ENCODE data around the gene HOPX. TPM values are rescaled to one million over a fixed set of nuclear protein-coding genes. Genes with fewer than 3 reads are reported as not detected.

The HOPX gene
- polyA plus RNA-seq, 1 experiment = not detected

- peaks cover 10% of the 10 kb centered on the region for H3K27me3 ChIP-seq (ENCODE audit: control insufficient read depth, insufficient read depth, low read length)
- ChIA-PET POLR2A (no interaction called here), CTCF (no interaction called here)
- H3K4me3 ChIP-seq (ENCODE audit: low read depth, low read length) = no peak overlapping the region
- no peaks in the 10 kb centered on the region for H3K36me3 ChIP-seq (ENCODE audit: control insufficient read depth, insufficient read depth, low read length)
- no peak for DNase-seq (ENCODE audit: low read depth)
- no peak for TF ChIP-seq CTCF (IDR thresholded peaks at IDR 0.05; ENCODE audit: insufficient read depth, low read depth, low read length)
Measured at GRCh38 chr4:56681853-56682525, 893 bp upstream of the HOPX start.

- TF ChIP-seq CTCF (IDR thresholded peaks at IDR 0.05; ENCODE audit: insufficient read depth, low read depth, low read length) = no peak
- peaks cover 12% of the 10 kb centered on the region for H3K27me3 ChIP-seq (ENCODE audit: control insufficient read depth, insufficient read depth, low read length)
- DNase-seq (ENCODE audit: low read depth) = no peak
- H3K36me3 ChIP-seq (ENCODE audit: control insufficient read depth, insufficient read depth, low read length) = no peaks in the 10 kb centered on the region
- CTCF ChIA-PET = interaction anchor here (1.0 kb wide), 1 partner anchor 9 kb away, joined by 3 read pairs; no protein-coding TSS in a partner anchor
- POLR2A ChIA-PET = no interaction called here
- H3K4me3 ChIP-seq (ENCODE audit: low read depth, low read length) = no peak overlapping the region
Measured at GRCh38 chr4:56680266-56680665, 830 bp downstream of the HOPX start.

GRCh38 chr4:56677711-56678110, 3.4 kb downstream of the HOPX start:
- no peaks in the 10 kb centered on the region for H3K36me3 ChIP-seq (ENCODE audit: control insufficient read depth, insufficient read depth, low read length)
- DNase-seq (ENCODE audit: low read depth) = no peak
- ChIA-PET CTCF (no interaction called here), POLR2A (no interaction called here)
- H3K4me3 ChIP-seq (ENCODE audit: low read depth, low read length) = no peak overlapping the region
- peaks cover 16% of the 10 kb centered on the region for H3K27me3 ChIP-seq (ENCODE audit: control insufficient read depth, insufficient read depth, low read length)
- no peak for TF ChIP-seq CTCF (IDR thresholded peaks at IDR 0.05; ENCODE audit: insufficient read depth, low read depth, low read length)

GRCh38 chr4:56674984-56675383, 6.1 kb downstream of the HOPX start:
- Histone ChIP-seq H3K27me3 (ENCODE audit: control insufficient read depth, insufficient read depth, low read length) (peaks cover 10% of the 10 kb centered on the region), H3K4me3 (ENCODE audit: low read depth, low read length) (no peak overlapping the region), H3K36me3 (ENCODE audit: control insufficient read depth, insufficient read depth, low read length) (no peaks in the 10 kb centered on the region)
- no peak for DNase-seq (ENCODE audit: low read depth)
- TF ChIP-seq CTCF (IDR thresholded peaks at IDR 0.05; ENCODE audit: insufficient read depth, low read depth, low read length) = no peak
- CTCF ChIA-PET = interaction anchor here (0.8 kb wide), 1 partner anchor 125 kb away, joined by 4 read pairs; no protein-coding TSS in a partner anchor
- POLR2A ChIA-PET = no interaction called here

GRCh38 chr4:56671860-56672259, 9.2 kb downstream of the HOPX start:
- no peak overlapping the region for H3K4me3 ChIP-seq (ENCODE audit: low read depth, low read length)
- ChIA-PET CTCF (interaction anchor here (1.0 to 1.5 kb wide), 2 partner anchors 8 to 96 kb away, joined by 3 read pairs; no protein-coding TSS in a partner anchor), POLR2A (no interaction called here)
- no peak for TF ChIP-seq CTCF (IDR thresholded peaks at IDR 0.05; ENCODE audit: insufficient read depth, low read depth, low read length)
- no peak for DNase-seq (ENCODE audit: low read depth)
- no peaks in the 10 kb centered on the region for H3K36me3 ChIP-seq (ENCODE audit: control insufficient read depth, insufficient read depth, low read length)
- peaks cover 10% of the 10 kb centered on the region for H3K27me3 ChIP-seq (ENCODE audit: control insufficient read depth, insufficient read depth, low read length)

Data from BJ (cell line).